Caki2 (cell line): ENCODE results near the gene DUSP1. TPM values are rescaled to one million over a fixed set of nuclear protein-coding genes. Genes with fewer than 3 reads are reported as not detected.

Experiments
- DNase-seq: peaks from one replicate; pipeline ENCODE4 v3.0.0-alpha.2; 2015; ENCODE audit warnings: low read depth
- in situ Hi-C: cut with HindIII; loops from 2 replicates; pipeline ENCODE4 v1.10.0; 2016; ENCODE audit warnings: low sequenced_read_pairs, low pct_unique_long_range_greater_than_20kb, mixed read lengths
- total RNA-seq: library from RNA; depleted of rRNA; stranded (reverse); fragments of >200 nt; shearing (Covaris generic); gene quantifications from 2 replicates; pipeline ENCODE4 v1.2.3, GENCODE V29; 2014; ENCODE audit warnings: low replicate concordance; rRNA removed

The DUSP1 gene
- total RNA-seq, 1 experiment from 2014 or later: 159 TPM

DNA sequence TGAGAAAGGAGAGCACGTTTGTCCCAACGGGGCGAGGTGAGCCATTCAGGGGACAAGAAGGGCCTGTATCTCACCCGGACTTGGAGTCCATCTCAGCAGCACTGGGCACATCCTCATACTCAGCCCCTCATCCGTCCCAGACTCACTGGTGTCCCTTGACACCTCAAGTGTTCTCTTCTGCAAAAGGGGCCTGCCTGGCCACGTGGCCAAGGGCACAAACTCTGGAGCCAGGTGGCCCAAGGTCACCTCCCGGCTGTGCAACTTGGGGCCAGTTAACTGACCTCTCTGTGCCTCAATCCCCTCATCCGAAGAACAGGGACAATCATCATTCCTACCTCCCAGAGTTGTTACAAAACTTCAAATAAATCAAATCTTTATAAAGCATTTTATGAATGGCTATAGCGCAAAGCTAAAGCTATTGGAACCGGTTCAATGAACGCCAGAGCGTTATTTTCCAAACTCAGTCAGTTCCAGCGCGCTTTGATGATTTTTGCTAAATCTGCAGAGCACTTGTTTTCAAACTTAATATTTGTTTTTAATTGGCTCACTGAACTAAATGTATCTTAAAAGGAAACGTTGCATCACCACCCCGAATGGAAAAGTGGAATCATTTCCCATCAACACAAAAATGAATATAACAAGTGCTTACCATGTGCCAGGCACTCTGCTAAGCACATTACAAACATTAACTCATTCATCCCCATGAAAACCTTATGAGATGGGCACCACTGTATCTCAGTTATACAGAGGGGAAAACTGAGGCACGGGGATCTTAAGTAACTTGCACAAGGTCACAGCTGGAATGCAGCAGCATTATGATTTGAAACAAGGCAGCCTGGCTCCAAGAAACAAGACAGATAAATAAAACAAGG, 49.3 kb downstream of the DUSP1 start:
- no peak for DNase-seq
- in situ Hi-C loops: no loop called here

DNA sequence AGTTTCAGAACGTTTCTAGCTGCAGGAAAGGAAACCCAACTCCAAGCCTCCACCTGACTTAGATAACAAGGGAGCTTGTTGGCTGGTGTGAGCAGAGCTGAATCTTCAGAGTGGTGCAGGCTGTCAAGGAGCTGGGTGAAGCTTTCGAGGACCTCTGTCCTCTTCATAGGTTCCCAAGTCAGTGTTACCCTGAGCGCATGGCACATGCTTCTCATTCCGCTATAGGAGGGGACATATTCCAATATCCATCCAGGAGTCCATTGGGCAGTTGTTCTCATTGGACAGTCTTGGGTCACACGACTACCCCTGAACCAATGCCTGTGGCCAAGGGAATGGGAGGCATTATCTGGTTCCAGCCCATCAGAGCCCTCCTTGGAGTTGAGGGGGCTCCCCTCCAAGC, 50.3 kb downstream of the DUSP1 start:
- in situ Hi-C loops: no loop called here
- DNase-seq: no peak

DNA sequence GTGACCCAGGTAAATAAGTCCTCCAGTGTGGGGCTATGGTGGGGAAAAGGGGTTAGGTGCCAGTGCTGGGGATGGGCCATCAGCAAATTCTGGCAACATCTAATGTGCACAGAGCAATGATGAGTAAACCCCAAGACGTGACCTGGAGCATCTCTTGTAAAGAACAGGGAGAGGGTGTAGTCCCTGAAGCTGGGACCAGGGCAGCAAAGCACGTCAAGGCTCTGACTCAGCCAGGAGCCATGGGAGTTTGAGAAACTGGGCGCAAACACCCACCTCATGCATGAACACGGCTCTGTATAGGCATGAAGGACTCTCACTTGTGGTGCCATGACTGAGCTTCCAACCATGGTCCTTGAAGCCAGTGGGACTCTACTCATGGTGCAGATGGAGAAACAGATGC, 51.8 kb downstream of the DUSP1 start:
- in situ Hi-C loops: no loop called here
- DNase-seq: no peak

DNA sequence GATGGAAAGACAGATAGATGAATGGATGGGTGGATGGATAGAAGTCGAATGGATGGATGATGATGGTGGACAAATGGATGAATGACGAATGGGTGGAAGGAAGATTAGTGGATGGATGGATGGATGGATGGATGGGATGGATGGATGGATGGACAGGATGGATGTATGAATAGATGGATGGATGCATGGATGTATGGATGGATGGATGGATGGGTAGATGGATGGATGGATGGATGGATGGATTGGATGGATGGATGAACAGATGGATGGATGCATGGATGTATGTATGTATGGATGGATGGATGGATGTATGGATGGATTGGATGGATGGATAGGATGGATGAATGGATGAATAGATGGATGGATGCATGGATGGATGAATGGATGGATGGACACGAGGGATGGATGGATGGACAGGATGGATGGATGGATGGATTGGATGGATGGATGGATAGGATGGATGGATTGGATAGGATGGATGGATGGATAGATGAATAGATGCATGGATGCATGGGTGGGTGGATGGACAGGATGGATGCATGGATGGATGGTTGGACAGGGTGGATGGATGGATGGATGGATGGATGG, 52.4 kb downstream of the DUSP1 start:
- in situ Hi-C loops: no loop called here
- no peak for DNase-seq

Other genes starting within 250 kb of the DUSP1 start
- 9.7 and 13.8 TPM in 2 replicates for gene NEURL1B, start 129.9 kb downstream of the DUSP1 start, total RNA-seq
- 76.3 and 84.8 TPM in 2 replicates for gene ERGIC1, start 63.1 kb upstream of the DUSP1 start, total RNA-seq
- gene RPL26L1, start 188.2 kb upstream of the DUSP1 start, total RNA-seq: 269 and 272 TPM in 2 replicates
- 473 and 572 TPM in 2 replicates for gene ATP6V0E1, start 212.6 kb upstream of the DUSP1 start, total RNA-seq